HG02798 (cell line): ENCODE data around the gene RTP3.

Experiments
- ATAC-seq: cut with Tn5 transposase; IDR thresholded peaks from one replicate; pipeline ENCODE4 v1.9.1; 2021; ENCODE audit warnings: mild to moderate bottlenecking; ENCODE audit not compliant: unreplicated experiment, poor library complexity

The RTP3 gene

DNA sequence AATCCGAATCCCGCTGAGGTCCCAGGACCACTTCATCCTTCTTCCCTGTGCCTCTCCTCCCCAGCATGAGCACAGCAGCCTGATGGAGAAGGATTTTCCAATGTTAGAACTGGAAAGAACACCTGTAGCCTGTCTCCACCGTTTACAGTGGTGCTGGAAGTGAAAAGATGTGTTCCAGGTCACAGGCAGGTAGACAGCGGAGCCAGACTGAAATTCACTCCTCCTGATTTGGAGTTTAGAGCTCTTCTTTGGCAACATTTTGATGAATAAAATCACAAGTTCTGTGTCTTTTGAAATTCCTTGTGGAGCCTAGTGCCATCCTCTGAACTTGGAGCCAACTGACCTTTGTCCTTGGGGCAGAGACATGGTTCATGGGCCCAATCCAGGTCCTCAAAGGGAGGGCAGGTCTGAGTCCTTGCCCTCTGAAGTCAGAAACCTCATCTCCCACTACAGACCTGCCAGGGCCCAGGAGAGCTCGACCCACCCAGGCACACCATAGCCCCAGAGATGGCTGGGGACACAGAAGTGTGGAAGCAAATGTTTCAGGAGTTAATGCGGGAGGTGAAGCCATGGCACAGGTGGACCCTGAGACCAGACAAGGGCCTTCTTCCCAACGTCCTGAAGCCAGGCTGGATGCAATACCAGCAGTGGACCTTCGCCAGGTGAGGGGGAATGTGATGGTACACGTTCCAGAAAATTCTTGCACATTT, at the start of gene RTP3:
Gene RTP3 (plus strand): TSS at position 421 of the 710 bp plus-strand sequence. CDS start 87 bp downstream, at position 508.
- ATAC-seq, result no peak

DNA sequence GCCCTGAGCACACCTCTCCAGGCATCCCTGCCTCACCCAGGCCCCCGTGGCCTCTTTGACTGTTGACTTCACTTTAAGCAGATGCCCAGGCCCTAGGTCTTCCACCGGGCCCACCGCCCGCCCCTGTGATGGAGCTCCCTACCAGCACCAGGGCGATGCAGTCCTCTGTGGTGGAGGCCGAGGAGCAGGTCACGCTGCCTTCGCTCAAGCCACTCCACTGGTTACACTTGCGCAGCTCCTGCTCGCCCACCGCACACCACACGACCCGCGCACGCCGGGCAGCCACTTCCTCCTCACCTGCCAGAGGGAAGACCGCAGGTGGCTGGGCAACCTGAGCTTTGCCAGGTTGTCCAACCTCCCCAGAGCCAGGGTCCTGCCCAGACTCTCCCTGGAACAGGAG, 49.1 kb upstream of the RTP3 start:
- no peak for ATAC-seq

DNA sequence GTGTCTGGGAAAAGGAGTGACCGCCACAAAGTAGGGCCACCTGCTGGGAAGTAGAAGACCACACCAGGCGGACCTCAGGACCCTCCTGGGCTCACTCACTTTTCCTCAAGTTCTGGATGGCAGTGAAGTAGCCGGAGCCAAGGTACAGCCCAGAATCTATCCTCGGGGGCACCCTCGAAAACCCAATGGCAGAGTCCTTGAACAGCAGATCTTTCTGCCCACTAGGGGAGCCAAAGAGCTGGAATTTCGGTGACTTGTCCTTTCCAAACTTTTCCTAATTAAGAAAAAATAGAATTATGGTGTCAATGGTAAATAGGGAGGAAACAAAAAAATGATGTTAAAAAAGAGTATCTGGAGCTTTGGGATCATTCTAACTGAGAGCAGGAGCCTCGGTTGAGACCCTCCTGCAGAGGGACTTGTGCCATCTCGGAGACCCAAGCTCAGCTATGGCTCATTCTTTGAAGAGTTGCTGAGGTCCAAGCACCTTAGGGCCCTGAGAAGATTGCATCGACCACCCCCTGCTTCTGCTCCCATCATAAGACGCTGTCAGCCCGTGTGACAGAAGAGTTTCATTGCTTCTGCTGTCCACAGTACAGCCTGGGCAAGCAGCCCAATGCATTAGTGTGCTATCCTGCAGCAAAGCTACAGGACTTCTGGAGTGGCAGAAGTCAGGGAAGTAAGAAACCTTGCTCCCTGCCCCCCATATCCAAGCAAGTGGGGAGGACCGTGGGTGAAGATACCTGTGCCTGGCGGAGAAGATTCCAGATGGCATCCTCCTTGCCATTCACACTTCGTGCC, 47.8 kb upstream of the RTP3 start:
- no peak for ATAC-seq

DNA sequence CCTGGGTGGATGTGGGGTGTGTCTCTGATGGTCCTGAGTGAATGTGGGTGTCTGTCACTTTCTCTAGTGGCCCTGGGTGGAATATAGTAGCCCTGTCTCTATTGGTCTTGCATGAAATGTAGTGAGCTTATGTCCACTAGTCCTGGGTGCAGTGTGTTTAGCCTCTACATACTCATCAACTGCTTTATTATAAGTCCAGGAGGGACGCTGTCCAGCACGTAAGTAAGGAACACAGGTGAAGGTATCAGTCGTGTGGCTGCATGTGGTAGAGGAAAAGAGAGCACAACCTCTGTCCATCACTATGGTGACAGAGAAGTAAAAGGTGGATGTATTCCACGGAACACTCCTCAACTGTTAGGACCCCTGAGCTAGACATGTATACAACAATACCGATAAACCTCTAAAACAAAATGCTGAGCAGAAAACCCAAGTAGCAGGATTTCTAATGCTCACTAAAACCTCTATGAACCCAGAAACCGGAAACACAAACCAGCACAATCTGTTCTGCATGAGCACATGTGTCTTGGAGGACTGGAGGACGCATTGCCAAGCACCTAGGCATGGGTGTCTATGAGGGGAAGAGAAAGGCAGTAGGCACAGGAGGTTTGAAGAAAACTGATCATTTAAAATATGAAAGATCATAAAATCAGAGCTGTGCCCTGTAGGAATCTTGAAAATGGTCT, 44.1 kb upstream of the RTP3 start:
- ATAC-seq, result no peak

DNA sequence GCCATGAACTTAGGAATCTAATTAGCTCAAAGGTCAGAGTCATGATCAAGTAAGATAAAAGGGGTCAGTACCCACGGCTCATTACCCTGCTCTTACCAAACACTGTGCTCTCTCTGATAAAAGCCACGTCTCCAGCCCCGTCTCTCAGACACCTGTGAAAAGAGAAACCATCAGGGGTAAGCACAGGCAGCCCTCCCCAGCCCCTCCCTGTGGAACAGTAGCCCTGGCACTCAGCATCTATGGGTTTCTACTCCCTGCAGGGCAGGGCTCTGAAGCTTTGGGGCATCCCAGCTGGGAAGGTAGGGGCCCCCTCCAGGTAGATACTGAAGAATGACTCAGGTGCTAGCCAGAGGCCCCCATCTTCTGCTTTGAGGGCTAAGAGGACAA, 43.6 kb upstream of the RTP3 start:
- ATAC-seq, result no peak

DNA sequence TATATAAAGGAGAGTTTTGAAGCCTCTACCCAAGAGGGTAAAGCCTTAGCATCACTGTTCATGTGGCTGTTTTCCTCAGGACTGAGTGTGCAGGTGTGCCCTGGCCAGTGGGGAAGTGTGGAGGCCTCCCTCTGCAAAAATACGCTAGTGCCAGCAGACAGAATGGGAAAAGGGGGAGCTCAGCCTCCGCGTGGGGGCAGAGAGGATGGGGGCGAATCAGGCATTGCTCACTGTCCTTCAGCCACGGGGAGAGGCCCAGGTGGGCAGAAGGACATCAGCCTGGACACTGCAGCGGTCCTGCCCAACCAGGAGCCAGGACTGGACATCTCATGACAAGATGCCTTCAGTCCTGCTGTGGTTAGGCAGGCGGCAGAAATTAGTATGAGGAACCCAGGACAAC, 43.2 kb upstream of the RTP3 start:
- no peak for ATAC-seq

DNA sequence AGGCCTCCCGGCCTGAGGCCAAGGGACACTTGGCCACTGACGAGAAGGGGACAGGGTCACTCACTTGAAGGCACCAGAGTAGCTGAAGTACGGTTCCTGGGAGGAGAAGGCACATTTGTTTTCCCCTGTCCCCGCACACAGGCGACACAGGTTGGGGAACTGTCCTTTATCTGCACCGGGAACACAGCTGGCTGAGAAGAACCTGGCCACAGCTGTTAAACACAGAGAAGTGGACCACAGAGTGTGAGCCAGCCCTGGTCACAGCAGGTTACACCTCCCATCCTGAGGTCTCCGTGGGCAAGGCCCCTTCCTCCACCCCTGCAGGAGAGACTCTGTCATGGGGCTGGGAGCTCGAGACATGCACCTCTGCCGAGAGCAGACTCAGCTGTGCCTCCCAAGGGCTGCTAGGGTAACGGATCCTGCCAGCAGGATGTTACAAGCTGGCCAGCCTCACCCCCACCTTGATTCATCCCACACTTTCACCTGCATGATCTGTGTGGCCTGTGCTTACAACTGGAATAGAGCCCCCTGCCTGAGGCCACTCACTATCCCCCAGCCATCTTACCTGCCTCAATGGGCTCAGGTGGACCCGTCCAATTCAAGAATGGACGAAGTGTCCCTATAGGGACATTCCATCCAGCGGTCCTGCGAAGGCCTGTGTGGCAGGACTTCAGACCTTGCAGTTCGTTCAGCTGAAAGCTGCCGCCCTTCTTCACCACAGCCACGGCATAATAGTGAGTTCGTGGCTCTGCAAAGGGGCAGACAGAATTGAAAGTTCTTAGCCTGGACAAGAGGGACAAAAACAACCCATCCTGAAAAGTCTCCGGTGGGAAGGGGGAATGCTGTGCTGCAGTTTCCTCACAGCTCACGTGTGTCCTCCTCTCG, 42.3 kb upstream of the RTP3 start:
- ATAC-seq, result no peak

DNA sequence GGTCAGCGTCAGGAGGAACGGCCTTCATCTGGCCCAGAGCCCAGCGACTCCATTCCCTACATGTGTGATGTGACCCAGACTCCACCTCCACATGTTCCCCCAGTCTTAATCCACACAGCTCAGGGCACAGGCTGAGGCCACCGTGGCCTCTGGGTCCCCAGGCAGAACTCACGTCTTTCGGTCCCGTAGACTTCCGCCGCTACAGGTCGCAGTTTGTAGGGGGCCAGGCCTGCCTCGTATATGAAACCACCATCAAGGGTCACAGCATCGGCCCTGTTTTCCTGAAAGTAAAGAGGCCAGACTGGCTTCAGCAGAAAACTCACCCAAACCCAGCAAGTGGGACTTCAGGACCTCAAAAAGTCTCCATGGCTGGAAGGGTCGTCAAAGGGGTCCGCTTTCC, 41.7 kb upstream of the RTP3 start:
- ATAC-seq, result no peak

DNA sequence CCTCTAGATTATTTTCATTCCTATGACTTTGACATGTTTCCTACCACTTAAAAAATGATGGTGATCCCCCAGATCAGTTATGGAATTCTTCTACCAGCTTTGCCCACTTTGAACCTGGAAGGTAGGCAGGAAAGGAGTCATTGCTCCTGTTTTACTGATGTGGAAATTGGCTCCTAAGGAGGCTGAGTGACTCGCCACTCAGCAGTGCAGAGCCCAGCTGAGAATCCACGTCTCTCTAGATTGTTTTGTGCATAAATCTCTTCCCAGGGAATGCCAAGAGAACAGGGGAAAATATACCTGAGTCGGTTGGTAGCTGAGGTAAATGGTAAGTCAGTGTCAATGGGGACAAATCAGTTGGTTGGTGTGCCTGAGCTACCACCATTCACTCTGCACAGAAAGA, 37.7 kb upstream of the RTP3 start:
- ATAC-seq, result no peak

DNA sequence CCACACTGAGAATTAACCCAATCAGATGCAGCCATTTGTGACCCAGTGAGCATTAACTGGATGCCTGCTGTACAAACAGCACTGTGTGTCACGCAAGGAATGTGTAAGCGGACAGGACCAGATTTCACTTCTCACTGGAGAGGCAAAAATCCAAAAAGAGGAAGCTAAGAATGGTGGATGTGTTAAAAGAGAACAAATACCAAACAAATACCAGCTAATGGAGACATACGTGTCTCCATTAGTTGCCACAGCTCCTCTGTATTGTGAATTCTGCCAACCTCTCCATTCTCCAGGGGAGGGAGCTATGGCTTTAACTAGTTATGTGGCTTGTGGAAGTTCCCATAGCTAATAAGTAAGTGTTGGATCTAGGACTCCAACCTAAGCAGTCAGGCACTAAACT, 35.7 kb upstream of the RTP3 start:
- ATAC-seq, result no peak

DNA sequence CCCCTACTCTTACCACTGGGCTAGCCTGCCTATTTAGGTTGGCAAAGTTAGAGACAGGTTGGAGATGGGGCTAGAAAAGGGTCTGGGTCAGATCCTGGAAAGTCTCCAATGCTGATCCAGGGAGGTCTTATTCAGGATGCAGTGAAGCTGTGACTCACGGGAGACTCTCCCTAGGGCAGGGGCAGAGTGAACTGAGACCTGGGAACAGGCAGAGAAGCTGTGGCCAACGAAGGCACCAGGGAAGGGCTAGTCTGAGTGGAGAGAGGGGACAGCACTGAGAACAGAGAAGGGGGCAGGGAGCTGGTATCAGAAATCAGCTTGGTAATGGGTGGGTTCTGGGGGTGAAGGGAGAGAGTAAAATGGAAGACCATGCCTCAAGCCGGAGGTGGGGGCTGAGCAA, 35.3 kb upstream of the RTP3 start:
- ATAC-seq, result no peak

DNA sequence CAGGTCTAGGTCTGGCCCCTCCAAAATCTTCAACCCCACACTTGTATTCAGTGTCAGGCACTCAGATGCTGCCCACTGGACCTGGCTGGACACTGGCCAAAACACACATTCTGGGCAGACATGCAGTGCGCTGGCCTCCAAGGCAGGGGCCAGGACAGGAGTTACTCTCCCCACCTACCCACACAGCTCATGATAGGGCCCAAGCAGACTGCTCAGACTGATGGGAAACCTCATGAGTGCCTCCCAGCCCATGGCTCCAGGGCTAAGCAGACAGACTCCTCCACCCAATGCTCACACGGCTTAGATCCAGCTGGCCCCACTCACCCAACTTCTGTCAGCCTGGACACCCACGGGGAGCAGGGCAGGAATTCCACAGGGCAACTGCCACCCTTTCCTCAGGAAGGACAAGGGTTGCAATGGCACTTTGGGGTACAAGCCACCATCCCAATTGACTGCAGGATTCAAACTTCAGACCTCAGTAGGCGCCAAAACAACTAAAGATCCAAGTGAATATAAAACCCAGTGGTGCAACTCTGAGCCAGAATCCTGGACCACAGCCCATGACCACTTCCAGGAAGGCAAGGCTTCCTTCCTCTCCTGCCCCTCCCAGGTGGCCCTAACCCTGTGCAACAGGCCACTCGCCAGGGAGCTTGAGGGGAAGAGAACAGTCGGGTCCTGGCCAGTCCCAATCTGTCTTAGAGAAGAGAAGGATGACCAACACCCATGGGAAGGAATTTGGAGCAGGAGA, 34.5 kb upstream of the RTP3 start:
- no peak for ATAC-seq

DNA sequence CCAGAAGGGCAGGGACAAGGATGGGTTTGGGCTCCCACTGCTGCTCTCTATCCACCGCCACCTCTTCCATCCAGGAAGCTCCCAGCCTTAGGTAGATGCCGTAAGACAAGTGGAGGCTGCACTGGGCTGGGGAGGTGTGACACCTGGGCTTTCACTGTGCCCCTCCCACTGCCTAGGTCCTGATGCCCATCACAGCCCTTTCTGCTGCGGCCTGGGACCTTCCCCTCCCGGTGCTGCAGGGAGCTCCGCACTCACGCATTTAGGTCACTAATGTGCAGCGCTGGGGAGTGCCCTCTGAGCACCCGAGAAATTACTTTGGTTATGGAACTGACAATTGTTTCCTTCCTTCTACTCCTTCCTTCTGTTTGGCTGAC, 33.9 kb upstream of the RTP3 start:
- no peak for ATAC-seq

DNA sequence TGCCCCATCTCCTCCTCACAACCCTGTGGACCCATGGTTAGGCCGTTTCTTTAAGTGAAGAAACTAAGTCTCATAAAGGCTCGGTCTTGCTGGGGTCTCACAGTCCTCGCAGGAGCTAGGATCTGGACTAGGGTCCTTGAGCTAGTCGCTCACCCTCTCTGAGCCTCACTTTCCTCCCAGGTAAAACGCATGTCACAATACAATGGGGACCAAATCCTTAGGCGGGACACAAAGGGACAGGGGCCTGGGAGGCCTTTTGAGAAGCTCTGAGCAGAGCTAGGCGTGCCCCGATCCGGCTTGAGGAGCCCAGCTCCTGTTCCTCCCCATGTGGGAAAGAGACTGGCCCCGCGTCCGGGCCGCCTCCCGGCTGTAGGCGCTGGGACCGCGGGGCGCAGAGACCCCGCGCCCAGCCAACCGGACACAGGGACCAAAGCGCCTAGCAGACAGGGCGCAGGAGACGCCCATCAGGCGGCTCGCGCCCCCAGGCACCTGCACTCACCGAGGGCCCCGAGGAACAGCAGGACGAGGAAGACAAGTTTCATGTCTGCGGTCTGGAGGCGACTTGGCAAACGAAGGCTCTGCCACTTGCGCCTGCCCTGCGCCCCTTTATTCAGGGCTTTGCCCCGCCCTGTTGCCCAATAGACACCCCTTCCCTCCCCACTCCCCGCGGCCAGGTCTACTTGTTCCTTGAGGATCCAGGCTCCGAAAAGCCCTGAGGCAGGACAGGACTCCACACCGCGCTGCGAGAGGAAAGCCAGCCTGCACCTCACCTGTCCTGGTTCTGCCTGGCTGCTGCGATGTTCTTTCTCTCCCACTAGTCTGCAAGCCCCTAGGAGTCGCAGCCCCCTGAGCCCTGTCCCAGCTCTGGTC, 33.2 kb upstream of the RTP3 start, which contains the start of gene LTF:
Gene LTF (minus strand): TSS at position 580 of the 870 bp plus-strand sequence. CDS start 38 bp downstream, at position 542.
- ATAC-seq, result no peak

DNA sequence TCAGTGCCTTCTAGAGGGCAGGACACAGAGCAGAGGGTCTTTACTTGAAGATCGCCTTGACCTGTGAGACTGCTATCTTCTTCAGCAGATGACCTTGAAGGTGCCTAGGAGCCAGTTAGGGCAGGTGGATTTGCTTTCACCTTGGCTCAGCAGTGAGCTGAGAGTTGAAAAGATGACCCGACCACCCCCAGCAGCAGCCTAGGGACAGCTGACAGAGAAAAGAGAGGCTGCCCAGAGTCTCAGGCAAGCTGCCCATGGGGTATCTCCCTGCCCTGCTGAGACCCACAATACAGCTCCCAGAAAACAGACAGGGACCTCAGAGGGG, 32.6 kb upstream of the RTP3 start:
- no peak for ATAC-seq

DNA sequence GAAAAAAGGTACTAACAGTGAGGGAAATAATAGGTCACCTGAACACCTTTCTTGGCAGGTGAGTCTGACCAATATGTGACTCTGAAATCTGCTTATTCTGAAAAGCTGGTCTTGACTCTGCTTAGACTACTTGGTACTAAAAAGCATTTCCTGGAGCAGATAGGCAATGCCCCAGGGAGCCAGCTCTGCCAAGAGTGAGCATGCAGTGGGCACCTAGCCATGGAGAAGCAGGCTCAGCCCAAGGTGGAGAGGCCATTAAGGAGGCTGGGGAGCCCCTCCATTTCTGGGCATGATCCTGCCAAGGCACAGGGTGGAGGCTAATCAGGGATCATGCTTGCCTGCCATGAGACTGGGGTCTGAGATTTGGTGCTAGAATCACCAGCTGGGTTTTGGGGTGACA, 31.5 kb upstream of the RTP3 start:
- ATAC-seq, result no peak

DNA sequence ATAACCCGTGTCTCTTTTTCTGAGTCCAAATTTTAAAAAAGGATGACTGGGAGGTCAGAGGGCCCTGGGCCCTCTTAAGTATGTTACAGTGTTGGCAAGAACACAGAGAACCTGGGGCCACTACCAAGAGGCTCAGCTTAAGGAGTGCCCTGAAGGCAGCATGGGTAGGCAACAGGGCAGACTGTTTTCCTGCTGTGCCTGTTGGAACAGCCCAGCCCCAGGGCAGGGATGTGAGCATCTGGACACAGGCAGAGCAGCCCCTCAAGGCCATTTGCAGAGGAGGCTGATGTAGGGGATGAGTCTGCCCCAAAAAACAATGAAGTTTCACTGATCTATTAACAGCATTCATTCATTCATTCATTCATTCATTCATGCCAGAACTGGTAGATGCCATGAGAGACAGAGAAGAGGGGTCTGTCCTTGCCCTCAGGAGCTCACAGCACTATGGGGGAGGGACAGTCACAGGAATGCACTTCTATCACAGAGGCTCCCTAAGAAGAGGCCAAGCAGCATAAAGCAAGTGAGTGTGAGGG, 30.8 kb upstream of the RTP3 start:
- ATAC-seq, result no peak

DNA sequence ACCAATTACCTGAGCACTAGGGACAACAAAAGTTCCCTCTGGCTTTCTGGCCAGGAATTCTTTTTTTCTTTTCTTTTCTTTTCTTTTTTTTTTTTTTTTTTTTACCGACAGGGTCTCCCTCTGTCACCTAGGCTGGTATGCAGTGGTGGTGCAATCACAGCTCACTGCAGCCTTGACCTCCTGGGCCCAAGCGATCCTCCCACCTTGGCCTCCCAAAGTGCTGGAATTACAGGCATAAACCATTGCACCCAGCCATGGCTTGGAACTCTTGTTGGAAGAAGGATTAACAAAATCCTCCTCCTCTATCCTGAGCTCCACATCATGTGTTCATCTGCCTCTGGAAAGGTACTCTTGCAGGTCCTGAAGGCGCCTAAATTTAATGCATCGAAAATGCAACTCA, 30.2 kb upstream of the RTP3 start:
- no peak for ATAC-seq
